ENCODE data around the gene CPTP. TPM values are rescaled to one million over a fixed set of nuclear protein-coding genes. Genes with fewer than 3 reads are reported as not detected.

Gene CPTP
- total and polyA plus RNA-seq, 2 of the 13 experiments (the other 11 are each of a cell fraction or from before 2014, with no cell fraction given): 5.5 to 9.3 TPM

DNA sequence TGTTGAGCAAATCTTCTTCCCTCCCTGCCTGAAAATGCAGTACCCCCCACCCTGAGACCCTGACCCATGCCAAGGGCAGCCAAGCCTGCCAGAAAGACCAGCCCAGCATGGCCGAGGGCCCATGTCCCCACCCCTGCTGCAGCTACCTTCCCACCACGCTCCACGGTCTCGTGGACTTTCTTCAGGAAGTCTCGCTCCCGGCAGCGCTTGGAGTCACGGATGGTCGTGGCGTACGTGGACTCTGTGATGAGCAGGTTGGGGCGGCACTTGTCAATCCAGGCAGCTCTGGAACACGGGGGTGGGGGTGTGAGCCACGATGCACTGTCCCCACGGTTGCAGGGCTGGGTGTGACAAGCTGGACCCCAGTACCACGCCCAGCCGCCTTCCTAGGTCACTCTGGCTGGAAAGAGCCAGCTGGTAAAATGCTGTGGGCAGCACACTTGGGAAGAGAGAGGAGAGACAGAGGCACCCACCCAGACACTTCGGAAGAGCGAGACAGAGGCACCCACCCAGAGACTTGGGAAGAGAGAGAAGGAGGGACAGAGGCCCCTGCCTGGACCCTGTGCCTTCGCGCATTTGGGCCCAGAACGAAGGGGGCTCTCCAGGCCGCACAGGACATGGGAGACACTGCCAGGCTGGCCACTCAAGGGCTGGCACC lies 9.8 kb upstream of the CPTP start:
- Histone ChIP-seq H2AFZ (ENCODE audit: low read length) (no peak overlapping the region), H3K36me3 (replicated peaks in 1 of 2; ENCODE audit: control insufficient read depth in 1 of 2, insufficient read depth in 2 of 2, low read length in 2 of 2) (peaks cover 18 to 62% of the 10 kb centered on the region in 2 experiments; a peak in 4 of 5 replicates), H3K4me3 (replicated peaks in 1 of 3; ENCODE audit: insufficient read depth in 1 of 3, low read depth in 2 of 3, low read length in 3 of 3) (no peak overlapping the region), H4K20me1 (ENCODE audit: insufficient read depth, low read length) (peaks cover 5% of the 10 kb centered on the region; the same call in 1 of the 2 replicates), H3K4me1 (ENCODE audit: insufficient read depth, low read length) (peaks cover 13% of the 10 kb centered on the region), H3K27me3 (ENCODE audit: control insufficient read depth in 1 of 2, insufficient read depth in 2 of 2, low read length in 2 of 2) (no peaks in the 10 kb centered on the region), H3K27ac (ENCODE audit: extremely low read length, insufficient read depth, low read length) (no peak overlapping the region), H3K79me2 (ENCODE audit: insufficient read depth, low read length) (peaks cover 3% of the 10 kb centered on the region), H3K9ac (ENCODE audit: insufficient read depth, low read depth, low read length) (no peak overlapping the region), H3K4me2 (ENCODE audit: low read depth, low read length) (no peak overlapping the region), H3K9me3 (ENCODE audit: low read length) (no peaks in the 10 kb centered on the region)
- FAIRE-seq (no peak), ATAC-seq (no peak), DNase-seq (ENCODE audit: low spot score) (no peak)
- ChIA-PET POLR2A (interaction anchor here (0.9 kb wide), 1 partner anchor 10 kb away, joined by 3 read pairs; no protein-coding TSS in a partner anchor), CTCF (ENCODE audit: low intra/inter-chr PET ratio, low total read pairs) (no interaction called here)
- in situ Hi-C loops (cut with HindIII; ENCODE audit: extremely low pct_ligation_motif_present, low pct_unique_long_range_greater_than_20kb): no loop called here
- TF ChIP-seq AGO2 (optimal IDR thresholded peaks at IDR 0.05; ENCODE audit: low read depth, low read length) (peak; percentile 58), MIXL1 (CRISPR knock-in tag; IDR thresholded peaks at IDR 0.05) (no peak), POLR2G (IDR thresholded peaks at IDR 0.05; ENCODE audit: low read depth, low read length) (peak; percentile 44; the same call in 1 of the 2 replicates)
- BruUV-seq (replicated peaks): no TSS peak
- intact Hi-C loops (cut with micrococcal nuclease; ENCODE audit: unreplicated experiment): no loop called here
- 96% methylated on average over 22 of the region's 23 CpGs for WGBS (ENCODE audit: low lambda C conversion rate)

DNA sequence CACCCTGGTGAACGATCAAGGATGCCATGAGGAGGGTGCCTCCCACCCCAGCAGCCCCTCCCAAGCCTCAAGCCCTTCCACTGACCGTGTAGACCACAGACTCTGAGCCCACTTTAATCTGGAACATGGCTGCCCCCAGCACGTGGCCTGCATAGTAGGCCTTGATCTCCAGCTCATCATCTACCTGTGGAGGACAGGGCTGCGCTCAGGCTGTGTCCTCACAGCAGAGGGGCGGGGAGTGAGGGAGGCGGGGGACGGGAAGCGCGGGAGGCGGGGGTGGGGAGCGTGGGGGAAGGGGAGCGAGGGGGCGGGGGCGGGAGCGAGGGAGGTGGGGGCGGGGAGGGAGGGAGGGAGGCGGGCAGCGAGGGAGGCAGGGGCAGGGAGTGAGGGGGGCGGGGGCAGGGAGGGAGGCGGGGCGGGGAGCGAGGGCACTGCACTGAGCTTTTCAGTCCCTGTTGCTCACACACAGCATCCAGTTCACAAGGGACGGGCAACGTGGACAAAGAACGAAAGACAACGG lies 9.1 kb upstream of the CPTP start:
- H3K27ac ChIP-seq (ENCODE audit: extremely low read length, insufficient read depth, low read length): no peak overlapping the region
- DNase-seq (ENCODE audit: low spot score): no peak
- H3K79me2 ChIP-seq (ENCODE audit: insufficient read depth, low read length): peaks cover 9% of the 10 kb centered on the region
- H2AFZ ChIP-seq (ENCODE audit: low read length): no peak overlapping the region
- POLR2A ChIA-PET: interaction anchor here (0.9 kb wide), 1 partner anchor 10 kb away, joined by 3 read pairs; no protein-coding TSS in a partner anchor
- in situ Hi-C loops (cut with HindIII; ENCODE audit: extremely low pct_ligation_motif_present, low pct_unique_long_range_greater_than_20kb) (no loop called here), intact Hi-C loops (cut with micrococcal nuclease; ENCODE audit: unreplicated experiment) (no loop called here)
- no peak overlapping the region for H3K4me2 ChIP-seq (ENCODE audit: low read depth, low read length)
- no peaks in the 10 kb centered on the region for H3K27me3 ChIP-seq (ENCODE audit: control insufficient read depth in 1 of 2, insufficient read depth in 2 of 2, low read length in 2 of 2)
- no TSS peak for BruUV-seq (replicated peaks)
- H3K4me3 ChIP-seq (replicated peaks in 1 of 3; ENCODE audit: insufficient read depth in 1 of 3, low read depth in 2 of 3, low read length in 3 of 3): no peak overlapping the region
- peaks cover 20 to 61% of the 10 kb centered on the region in 2 experiments; a peak in 4 of 5 replicates for H3K36me3 ChIP-seq (replicated peaks in 1 of 2; ENCODE audit: control insufficient read depth in 1 of 2, insufficient read depth in 2 of 2, low read length in 2 of 2)
- ATAC-seq: no peak
- no peaks in the 10 kb centered on the region for H3K9me3 ChIP-seq (ENCODE audit: low read length)
- no peak for FAIRE-seq
- peaks cover 5% of the 10 kb centered on the region; the same call in 1 of the 2 replicates for H4K20me1 ChIP-seq (ENCODE audit: insufficient read depth, low read length)
- H3K9ac ChIP-seq (ENCODE audit: insufficient read depth, low read depth, low read length): no peak overlapping the region
- H3K4me1 ChIP-seq (ENCODE audit: insufficient read depth, low read length): peaks cover 6% of the 10 kb centered on the region; the same call in 1 of the 2 replicates
- CTCF ChIA-PET (ENCODE audit: low intra/inter-chr PET ratio, low total read pairs): no interaction called here
- 95% methylated on average over 24 of the region's 26 CpGs for WGBS (ENCODE audit: low lambda C conversion rate)
- TF ChIP-seq ZNF772 (CRISPR knock-in tag; IDR thresholded peaks at IDR 0.05): no peak
- TF ChIP-seq, protein P1, sequence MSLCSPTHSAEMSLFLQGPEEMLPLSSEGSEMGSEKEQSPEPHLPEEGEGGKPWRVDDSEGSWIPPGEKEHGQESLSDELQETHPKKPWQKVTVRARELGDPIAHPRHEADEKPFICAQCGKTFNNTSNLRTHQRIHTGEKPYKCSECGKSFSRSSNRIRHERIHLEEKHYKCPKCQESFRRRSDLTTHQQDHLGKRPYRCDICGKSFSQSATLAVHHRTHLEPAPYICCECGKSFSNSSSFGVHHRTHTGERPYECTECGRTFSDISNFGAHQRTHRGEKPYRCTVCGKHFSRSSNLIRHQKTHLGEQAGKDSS (CRISPR knock-in tag; IDR thresholded peaks at IDR 0.05; ENCODE audit: borderline replicate concordance, low read depth): no peak
- no peak for TF ChIP-seq ZFP36 (IDR thresholded peaks at IDR 0.05; ENCODE audit: borderline replicate concordance, low read depth, low read length, partially characterized antibody)
- no peak for TF ChIP-seq JUN (CRISPR knock-in tag; IDR thresholded peaks at IDR 0.05)
- TF ChIP-seq ARNT (IDR thresholded peaks at IDR 0.05): no peak
- TF ChIP-seq BORCS8-MEF2B (CRISPR knock-in tag; IDR thresholded peaks at IDR 0.05): no peak
- TF ChIP-seq ZNF430 (CRISPR knock-in tag; IDR thresholded peaks at IDR 0.05): no peak
- TF ChIP-seq ZMYM2 (CRISPR knock-in tag; IDR thresholded peaks at IDR 0.05): no peak
- no peak for TF ChIP-seq ZKSCAN1 (IDR thresholded peaks at IDR 0.05; ENCODE audit: low read length)
- no peak for TF ChIP-seq KDM5A (IDR thresholded peaks at IDR 0.05; ENCODE audit: borderline replicate concordance, low read length)
- TF ChIP-seq CBX5 (CRISPR knock-in tag; IDR thresholded peaks at IDR 0.05; ENCODE audit: borderline replicate concordance): no peak
- TF ChIP-seq HNF4G (IDR thresholded peaks at IDR 0.05; ENCODE audit: borderline replicate concordance, low read depth, low read length): no peak
- no peak for TF ChIP-seq HNF4G (CRISPR knock-in tag; IDR thresholded peaks at IDR 0.05; ENCODE audit: borderline replicate concordance, low read depth)
- no peak for TF ChIP-seq HNRNPH1 (optimal IDR thresholded peaks at IDR 0.05; ENCODE audit: low read depth, low read length)
- no peak for TF ChIP-seq ZBTB21 (CRISPR knock-in tag; IDR thresholded peaks at IDR 0.05)
